Glutamatergic neuron (in vitro differentiated cells): Measurements from ENCODE around the gene STX1B. TPM values are rescaled to one million over a fixed set of nuclear protein-coding genes. Genes with fewer than 3 reads are reported as not detected.
A peak's percentile ranks its signal among the peaks of the same experiment; 100 is the strongest.
"Not testable (repeated sequence)": the region's sequence is repeated elsewhere in the genome, so short reads cannot be mapped to it uniquely, and the experiment has no call there.

ENCODE experiments used
- DNase-seq: peaks from one replicate; pipeline ENCODE4 v3.0.0; 2022
- H3K27ac Mint-ChIP-seq: one replicate; pipeline ENCODE4 v1.8.0; 2020; ENCODE audit warnings: mild to moderate bottlenecking, mixed read lengths, inconsistent platforms; ENCODE audit not compliant: unreplicated experiment
- H3K27me3 Mint-ChIP-seq: one replicate; pipeline ENCODE4 v1.8.0; 2020; ENCODE audit warnings: mild to moderate bottlenecking, moderate library complexity, mixed read lengths, inconsistent platforms; ENCODE audit not compliant: unreplicated experiment
- H3K36me3 Mint-ChIP-seq: one replicate; pipeline ENCODE4 v1.8.0; 2020; ENCODE audit warnings: mild to moderate bottlenecking, mixed read lengths, inconsistent platforms; ENCODE audit not compliant: unreplicated experiment
- H3K4me1 Mint-ChIP-seq: one replicate; pipeline ENCODE4 v1.8.0; 2020; ENCODE audit warnings: mild to moderate bottlenecking, low read depth, mixed read lengths, inconsistent platforms; ENCODE audit not compliant: unreplicated experiment
- H3K4me3 Mint-ChIP-seq: one replicate; pipeline ENCODE4 v1.8.0; 2020; ENCODE audit warnings: mild to moderate bottlenecking, mixed read lengths, inconsistent platforms; ENCODE audit not compliant: unreplicated experiment
- H3K9me3 Mint-ChIP-seq: one replicate; pipeline ENCODE4 v1.8.0; 2020; ENCODE audit warnings: mild to moderate bottlenecking, moderate library complexity, mixed read lengths, inconsistent platforms; ENCODE audit not compliant: unreplicated experiment
- total RNA-seq: library from RNA; stranded (reverse); fragmentation: NEBNext Ultra II Directional; extraction: Animal tissue kit (Norgen Biotek cat#: 25700); gene quantifications from one replicate; pipeline ENCODE4 v1.2.1, GENCODE V29; 2021; ENCODE audit not compliant: unreplicated experiment
- TF ChIP-seq, protein P1 (sequence below): fragments of 200-600 bp; sonication (generic); IDR thresholded peaks from one replicate; pipeline ENCODE4 v1.5.0; 2021; ENCODE audit not compliant: partially characterized antibody, unreplicated experiment

STX1B gene
- total RNA-seq, 1 donor from 2014 or later: 51.6 TPM

DNA sequence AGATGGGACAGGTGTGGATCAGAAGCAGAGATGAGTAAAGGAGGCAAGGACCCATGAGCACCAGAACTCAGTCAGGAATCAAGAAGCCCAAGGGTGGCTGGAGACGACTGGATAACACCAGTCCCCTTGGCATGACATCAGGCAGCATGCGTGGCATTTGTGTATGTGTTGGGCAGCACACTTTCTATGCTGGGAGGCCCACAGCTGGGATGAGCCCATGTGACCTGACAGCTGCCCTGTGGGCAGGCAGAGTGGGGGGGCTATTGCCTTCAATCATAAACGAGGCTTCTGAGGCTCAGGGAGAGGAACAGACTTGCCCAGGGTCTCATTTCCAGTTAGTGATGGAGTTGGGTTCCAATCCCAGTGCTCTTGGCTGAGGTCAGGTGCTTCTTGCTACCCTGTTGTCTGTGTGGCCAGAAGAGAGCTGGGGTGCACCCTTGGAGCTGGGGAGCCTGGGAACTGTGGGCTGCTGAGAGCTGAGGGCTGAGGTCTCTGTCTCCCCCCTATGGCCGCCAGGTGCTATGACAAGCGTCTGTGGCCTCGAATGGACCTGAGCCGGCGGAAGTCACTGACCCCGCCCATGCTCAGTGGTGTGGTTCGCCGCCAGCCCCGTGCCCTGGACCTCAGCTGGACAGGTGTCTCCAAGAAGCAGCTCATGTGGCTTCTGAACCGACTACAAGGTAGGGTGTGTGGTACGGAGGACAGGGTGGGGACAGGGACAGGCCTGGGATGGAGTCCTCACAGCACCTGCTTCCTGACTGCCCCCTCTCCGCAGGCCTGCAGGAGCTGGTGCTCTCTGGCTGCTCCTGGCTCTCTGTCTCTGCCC is 68.6 kb downstream of the STX1B start:
- peak overlapping the region; percentile 62 for H3K27ac Mint-ChIP-seq
- H3K27me3 Mint-ChIP-seq: peaks cover 4% of the 10 kb centered on the region
- no peaks in the 10 kb centered on the region for H3K4me1 Mint-ChIP-seq
- DNase-seq: peak; percentile 82
- H3K9me3 Mint-ChIP-seq: peaks cover 16% of the 10 kb centered on the region
- H3K36me3 Mint-ChIP-seq: peaks cover 10% of the 10 kb centered on the region
- H3K4me3 Mint-ChIP-seq: no peak overlapping the region
- TF ChIP-seq, protein P1, sequence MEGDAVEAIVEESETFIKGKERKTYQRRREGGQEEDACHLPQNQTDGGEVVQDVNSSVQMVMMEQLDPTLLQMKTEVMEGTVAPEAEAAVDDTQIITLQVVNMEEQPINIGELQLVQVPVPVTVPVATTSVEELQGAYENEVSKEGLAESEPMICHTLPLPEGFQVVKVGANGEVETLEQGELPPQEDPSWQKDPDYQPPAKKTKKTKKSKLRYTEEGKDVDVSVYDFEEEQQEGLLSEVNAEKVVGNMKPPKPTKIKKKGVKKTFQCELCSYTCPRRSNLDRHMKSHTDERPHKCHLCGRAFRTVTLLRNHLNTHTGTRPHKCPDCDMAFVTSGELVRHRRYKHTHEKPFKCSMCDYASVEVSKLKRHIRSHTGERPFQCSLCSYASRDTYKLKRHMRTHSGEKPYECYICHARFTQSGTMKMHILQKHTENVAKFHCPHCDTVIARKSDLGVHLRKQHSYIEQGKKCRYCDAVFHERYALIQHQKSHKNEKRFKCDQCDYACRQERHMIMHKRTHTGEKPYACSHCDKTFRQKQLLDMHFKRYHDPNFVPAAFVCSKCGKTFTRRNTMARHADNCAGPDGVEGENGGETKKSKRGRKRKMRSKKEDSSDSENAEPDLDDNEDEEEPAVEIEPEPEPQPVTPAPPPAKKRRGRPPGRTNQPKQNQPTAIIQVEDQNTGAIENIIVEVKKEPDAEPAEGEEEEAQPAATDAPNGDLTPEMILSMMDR: peak; percentile 81

DNA sequence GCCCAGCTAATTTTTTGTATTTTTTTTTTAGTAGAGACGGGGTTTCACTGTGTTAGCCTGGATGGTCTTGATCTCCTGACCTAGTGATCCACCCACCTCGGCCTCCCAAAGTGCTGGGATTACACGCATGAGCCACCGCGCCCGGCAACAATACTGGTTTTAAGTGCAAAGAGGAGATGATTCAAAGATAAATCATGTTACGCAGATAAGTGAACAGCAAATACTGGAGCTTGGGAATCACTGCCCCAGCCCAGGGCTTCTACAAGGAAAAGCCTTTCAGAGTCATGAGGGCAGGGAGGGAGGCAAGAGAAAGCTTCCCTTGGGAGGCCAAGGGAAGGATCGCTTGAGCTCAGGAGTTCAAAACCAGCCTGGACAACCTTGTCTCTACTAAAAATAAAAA is 70.9 kb downstream of the STX1B start:
- not testable (repeated sequence) for H3K4me1 Mint-ChIP-seq, H3K27ac Mint-ChIP-seq, H3K27me3 Mint-ChIP-seq, H3K4me3 Mint-ChIP-seq, DNase-seq
- Mint-ChIP-seq H3K36me3 (peaks cover 15% of the 10 kb centered on the region), H3K9me3 (peaks cover 14% of the 10 kb centered on the region)

Other genes starting within 250 kb of the STX1B start
- 10.9 TPM for gene CFAP119, start 248.6 kb downstream of the STX1B start, total RNA-seq
- 182 TPM for gene RNF40, start 248.3 kb downstream of the STX1B start, total RNA-seq
- gene ZNF629, start 223.4 kb downstream of the STX1B start, total RNA-seq: 42.5 TPM
- 24.0 TPM for gene BCL7C, start 116.6 kb downstream of the STX1B start, total RNA-seq
- 1.7 TPM for gene CTF1, start 114.0 kb downstream of the STX1B start, total RNA-seq
- gene FBXL19, start 87.1 kb downstream of the STX1B start, total RNA-seq: 76.8 TPM
- 5.1 TPM for gene ORAI3, start 61.6 kb downstream of the STX1B start, total RNA-seq
- 24.3 TPM for gene SETD1A, start 52.9 kb downstream of the STX1B start, total RNA-seq
- gene HSD3B7, start 25.4 kb downstream of the STX1B start, total RNA-seq: 2.0 TPM
- 23.4 TPM for gene STX4, start 22.9 kb upstream of the STX1B start, total RNA-seq
- gene ZNF668, start 63.6 kb upstream of the STX1B start, total RNA-seq: 15.5 TPM
- 33.1 TPM for gene ZNF646, start 63.8 kb upstream of the STX1B start, total RNA-seq
- 20.4 TPM for gene PRSS53, start 78.3 kb upstream of the STX1B start, total RNA-seq
- 152 TPM for gene VKORC1, start 84.2 kb upstream of the STX1B start, total RNA-seq
- gene BCKDK, start 97.7 kb upstream of the STX1B start, total RNA-seq: 62.4 TPM
- gene KAT8, start 107.0 kb upstream of the STX1B start, total RNA-seq: 61.2 TPM
- not detected for gene PRSS8, start 125.1 kb upstream of the STX1B start, total RNA-seq
- 0.61 TPM for gene PRSS36, start 139.4 kb upstream of the STX1B start, total RNA-seq
- gene FUS, start 169.5 kb upstream of the STX1B start, total RNA-seq: 473 TPM
- gene PYCARD, start 192.1 kb upstream of the STX1B start, total RNA-seq: 0.71 TPM
- gene TRIM72, start 203.5 kb upstream of the STX1B start, total RNA-seq: 0.10 TPM
- gene PYDC1, start 206.5 kb upstream of the STX1B start, total RNA-seq: not detected
- not detected for gene ITGAM, start 249.3 kb upstream of the STX1B start, total RNA-seq